Kidney (tissue), 14 donors: ENCODE results near the gene NPDC1. TPM values are rescaled to one million over a fixed set of nuclear protein-coding genes. Genes with fewer than 3 reads are reported as not detected.

ENCODE experiments used
- DNase-seq, 5 donors: peaks; one replicate each; pipeline ENCODE4 v3.0.0-alpha.2; 2013 to 2020
- FAIRE-seq: peaks from 2 replicates; lab custom pipeline; 2012; peaks lifted over from hg19 to GRCh38; lab: Jason Lieb, UNC
- H3K27ac ChIP-seq, 2 donors: one replicate each; pipeline ENCODE4 v1.7.0; 2013; ENCODE audit warnings: low read depth in 2 of 2, low read length in 2 of 2, inconsistent platforms in 1 of 2
- H3K27me3 ChIP-seq: one replicate; pipeline ENCODE4 v1.7.1; 2013; ENCODE audit warnings: low read length, inconsistent platforms; ENCODE audit not compliant: control insufficient read depth, insufficient read depth
- H3K36me3 ChIP-seq, 3 donors: one replicate each; pipeline versions ENCODE4 v1.7.0 to v1.7.1; 2013; ENCODE audit warnings: low read length in 3 of 3, control low read depth in 1 of 3, inconsistent platforms in 1 of 3; ENCODE audit not compliant: insufficient read depth in 3 of 3, control insufficient read depth in 2 of 3
- H3K4me1 ChIP-seq, 3 donors: one replicate each; pipeline versions ENCODE4 v1.7.0 to v1.7.1; 2013; ENCODE audit warnings: low read length in 3 of 3, inconsistent platforms in 1 of 3, low read depth in 1 of 3; ENCODE audit not compliant: control insufficient read depth in 2 of 3, insufficient read depth in 2 of 3
- H3K4me3 ChIP-seq, 3 donors: one replicate each; pipeline versions ENCODE4 v1.7.0 to v1.8.1; 2013; ENCODE audit warnings: low read length in 3 of 3, control low read depth in 1 of 3, inconsistent platforms in 1 of 3
- H3K9ac ChIP-seq, 3 donors: one replicate each; pipeline versions ENCODE4 v1.7.0 to v1.7.1; 2013; ENCODE audit warnings: low read length in 3 of 3, control low read depth in 1 of 3, inconsistent platforms in 1 of 3
- H3K9me3 ChIP-seq, 3 donors: one replicate each; pipeline versions ENCODE4 v1.7.0 to v1.7.1; 2013; ENCODE audit warnings: low read length in 3 of 3, control low read depth in 1 of 3, inconsistent platforms in 1 of 3; ENCODE audit not compliant: control insufficient read depth in 2 of 3, insufficient read depth in 1 of 3
- intact Hi-C: fragments of 100-400 bp; cut with DNase I; formaldehyde crosslinking; loops from one replicate; pipeline ENCODE4 v1.11.1; 2022
- polyA plus RNA-seq: library from polyadenylated mRNA; stranded (reverse); fragments of 350-450 nt; fragmentation: Illumina TruSeq; extraction: RNeasy Lipid Tissue Mini Kit (QIAGEN cat#74804); gene quantifications from one replicate; pipeline ENCODE4 v1.2.3, GENCODE V29; 2014; ENCODE audit warnings: low read depth, low replicate concordance; ENCODE audit not compliant: insufficient read depth
- total RNA-seq: library from RNA; stranded (reverse); fragmentation: NEBNext Ultra II Directional; extraction: Animal tissue kit (Norgen Biotek cat#: 25700); gene quantifications from one replicate; pipeline ENCODE4 v1.2.1, GENCODE V29; 2021
- TF ChIP-seq, protein P1 (sequence below): IDR thresholded peaks from 3 replicates; pipeline ENCODE4 v1.5.1; 2012; ENCODE audit warnings: mild to moderate bottlenecking, moderate library complexity, borderline replicate concordance; ENCODE audit not compliant: insufficient read depth; ENCODE audit errors: extremely low read depth
- donor health status: control.
- donor health status: control.
- donor health status: control.
- donor health status: control.
- donor health status: control.
- donor health status: DM: yes; HTN: yes; CAD: no.
- donor health status: Normal renal cell carcinoma (clear cell type).

Gene NPDC1
- total and polyA plus RNA-seq, 2 donors from 2014 or later = 80.2 to 189 TPM

DNA sequence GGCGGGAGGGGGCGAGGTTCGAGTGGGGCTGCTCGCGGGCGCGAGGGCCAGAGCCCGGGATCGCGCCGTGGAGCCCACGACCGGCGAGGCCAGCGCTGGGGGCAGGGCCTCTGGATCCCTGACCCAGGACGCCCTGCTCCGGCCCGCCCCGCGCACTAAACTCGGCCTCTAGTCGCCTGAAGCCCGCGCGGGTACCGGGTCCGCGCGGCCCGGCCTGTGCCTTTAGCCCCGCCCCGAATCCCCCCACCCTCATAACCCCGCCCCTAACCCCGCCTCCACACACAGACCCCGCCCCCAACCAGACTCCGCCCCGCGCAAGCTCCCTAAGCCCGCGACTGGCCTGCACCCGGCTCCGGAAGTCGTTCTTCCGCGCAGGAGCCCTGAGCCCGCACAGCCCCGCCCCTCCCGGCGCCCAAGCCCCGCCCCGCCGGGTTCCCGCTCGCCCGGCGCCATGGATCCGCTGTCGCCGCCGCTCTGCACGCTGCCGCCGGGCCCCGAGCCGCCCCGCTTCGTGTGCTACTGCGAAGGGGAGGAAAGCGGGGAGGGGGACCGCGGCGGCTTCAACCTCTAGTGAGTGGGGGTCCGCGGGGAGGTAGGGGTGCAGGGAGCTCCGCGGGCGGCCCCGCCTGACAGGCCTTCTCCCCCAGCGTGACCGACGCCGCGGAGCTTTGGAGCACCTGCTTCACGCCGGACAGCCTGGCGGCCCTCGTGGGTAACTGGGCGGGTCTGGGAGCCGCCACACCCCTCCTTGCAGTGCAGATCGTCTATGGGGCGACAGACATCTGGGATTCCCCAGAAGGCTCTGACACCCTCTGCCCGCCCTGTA is 53.8 kb downstream of the NPDC1 start, which contains the start of gene PAXX:
Gene PAXX (plus strand): TSS at position 430 of the 826 bp plus-strand sequence. CDS start 22 bp downstream, at position 452.
- TF ChIP-seq, protein P1, sequence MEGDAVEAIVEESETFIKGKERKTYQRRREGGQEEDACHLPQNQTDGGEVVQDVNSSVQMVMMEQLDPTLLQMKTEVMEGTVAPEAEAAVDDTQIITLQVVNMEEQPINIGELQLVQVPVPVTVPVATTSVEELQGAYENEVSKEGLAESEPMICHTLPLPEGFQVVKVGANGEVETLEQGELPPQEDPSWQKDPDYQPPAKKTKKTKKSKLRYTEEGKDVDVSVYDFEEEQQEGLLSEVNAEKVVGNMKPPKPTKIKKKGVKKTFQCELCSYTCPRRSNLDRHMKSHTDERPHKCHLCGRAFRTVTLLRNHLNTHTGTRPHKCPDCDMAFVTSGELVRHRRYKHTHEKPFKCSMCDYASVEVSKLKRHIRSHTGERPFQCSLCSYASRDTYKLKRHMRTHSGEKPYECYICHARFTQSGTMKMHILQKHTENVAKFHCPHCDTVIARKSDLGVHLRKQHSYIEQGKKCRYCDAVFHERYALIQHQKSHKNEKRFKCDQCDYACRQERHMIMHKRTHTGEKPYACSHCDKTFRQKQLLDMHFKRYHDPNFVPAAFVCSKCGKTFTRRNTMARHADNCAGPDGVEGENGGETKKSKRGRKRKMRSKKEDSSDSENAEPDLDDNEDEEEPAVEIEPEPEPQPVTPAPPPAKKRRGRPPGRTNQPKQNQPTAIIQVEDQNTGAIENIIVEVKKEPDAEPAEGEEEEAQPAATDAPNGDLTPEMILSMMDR = no peak
- DNase-seq (peak; percentile 92 to 98 (median 95)), FAIRE-seq (no peak)
- H3K4me3 ChIP-seq = peak within 1 kb of the TSS; percentile 51 to 77 (median 77)
- peak within 1 kb of the TSS; percentile 18 to 73 (median 65) for H3K9ac ChIP-seq
- H3K9me3 ChIP-seq = no peaks in the 10 kb centered on the region
- H3K36me3 ChIP-seq = peaks cover 0 to 5% (median 0%) of the 10 kb centered on the region in 3 donors
- H3K27ac ChIP-seq = peak within 1 kb of the TSS; percentile 51 to 53
- no peaks in the 10 kb centered on the region for H3K27me3 ChIP-seq
- intact Hi-C loops = no loop called here
- peaks cover 0 to 16% (median 10%) of the 10 kb centered on the region in 3 donors for H3K4me1 ChIP-seq

DNA sequence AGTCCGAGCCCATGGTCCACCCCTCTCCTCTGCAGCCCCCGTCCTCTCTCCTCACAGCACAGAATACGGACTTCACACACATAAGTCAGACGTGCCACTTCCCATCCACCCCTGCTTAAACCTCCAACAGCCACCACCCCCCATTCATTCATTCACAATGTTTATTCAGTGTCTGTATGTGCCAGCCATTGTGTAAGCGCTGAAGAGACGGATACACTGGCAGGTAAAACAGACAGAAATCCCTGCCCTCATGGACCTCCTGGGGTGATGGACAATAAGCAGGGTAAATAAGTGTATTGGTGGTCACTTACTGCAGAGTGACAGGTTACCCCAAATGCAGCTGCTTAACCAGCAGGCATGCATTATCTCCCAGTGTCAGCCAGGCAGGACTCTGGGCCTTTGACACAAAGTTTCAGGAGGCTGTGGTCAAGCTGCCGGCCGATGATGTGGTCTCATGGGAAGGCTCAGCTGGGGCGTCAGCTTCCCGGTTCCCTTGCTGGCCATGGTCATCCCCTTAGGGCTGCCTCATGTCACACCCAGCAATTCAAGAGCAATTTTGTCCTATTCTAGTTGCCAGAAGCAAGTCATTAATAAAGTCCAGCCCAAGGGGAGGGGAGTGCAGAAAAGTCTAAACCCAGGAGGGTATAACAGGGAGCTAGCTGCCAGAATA is 55.6 kb downstream of the NPDC1 start:
- Histone ChIP-seq H3K9ac (no peak overlapping the region), H3K27me3 (peaks cover 2% of the 10 kb centered on the region), H3K9me3 (no peaks in the 10 kb centered on the region), H3K27ac (no peak overlapping the region), H3K36me3 (peaks cover 0 to 5% (median 0%) of the 10 kb centered on the region in 3 donors), H3K4me3 (no peak overlapping the region), H3K4me1 (peaks cover 0 to 7% (median 7%) of the 10 kb centered on the region in 3 donors)
- DNase-seq (no peak), FAIRE-seq (no peak)
- TF ChIP-seq, protein P1 = no peak
- intact Hi-C loops = no loop called here

Other genes with a start within 250 kb of the NPDC1 start
Only the 30 nearest of the 37 such genes appear.
- 8.1 TPM for gene MAMDC4, start 193.8 kb downstream of the NPDC1 start, total RNA-seq
- gene MAMDC4, start 193.8 kb downstream of the NPDC1 start, polyA plus RNA-seq = 5.8 TPM
- gene EDF1, start 179.9 kb downstream of the NPDC1 start, total RNA-seq = 316 TPM
- 888 TPM for gene EDF1, start 179.9 kb downstream of the NPDC1 start, polyA plus RNA-seq
- gene TRAF2, start 159.7 kb downstream of the NPDC1 start, total RNA-seq = 16.9 TPM
- gene TRAF2, start 159.7 kb downstream of the NPDC1 start, polyA plus RNA-seq = 11.4 TPM
- 97.2 TPM for gene FBXW5, start 101.4 kb downstream of the NPDC1 start, total RNA-seq
- 92.5 TPM for gene FBXW5, start 101.4 kb downstream of the NPDC1 start, polyA plus RNA-seq
- gene C8G, start 100.9 kb downstream of the NPDC1 start, total RNA-seq = 1.9 TPM
- 2.1 TPM for gene C8G, start 100.9 kb downstream of the NPDC1 start, polyA plus RNA-seq
- 42.9 TPM for gene LCN12, start 93.9 kb downstream of the NPDC1 start, total RNA-seq
- 35.5 TPM for gene LCN12, start 93.9 kb downstream of the NPDC1 start, polyA plus RNA-seq
- 236 TPM for gene PTGDS, start 68.7 kb downstream of the NPDC1 start, total RNA-seq
- 709 TPM for gene PTGDS, start 68.7 kb downstream of the NPDC1 start, polyA plus RNA-seq
- 1.4 TPM for gene LCNL1, start 63.2 kb downstream of the NPDC1 start, total RNA-seq
- 0.54 TPM for gene LCNL1, start 63.2 kb downstream of the NPDC1 start, polyA plus RNA-seq
- gene PAXX, start 53.8 kb downstream of the NPDC1 start, total RNA-seq = 54.2 TPM
- 80.9 TPM for gene PAXX, start 53.8 kb downstream of the NPDC1 start, polyA plus RNA-seq
- gene CLIC3, start 49.6 kb downstream of the NPDC1 start, total RNA-seq = 4.0 TPM
- gene CLIC3, start 49.6 kb downstream of the NPDC1 start, polyA plus RNA-seq = 2.1 TPM
- gene ABCA2, start 17.9 kb downstream of the NPDC1 start, total RNA-seq = 72.1 TPM
- gene ABCA2, start 17.9 kb downstream of the NPDC1 start, polyA plus RNA-seq = 39.2 TPM
- gene FUT7, start 14.1 kb downstream of the NPDC1 start, total RNA-seq = 0.60 TPM
- gene FUT7, start 14.1 kb downstream of the NPDC1 start, polyA plus RNA-seq = not detected
- gene ENTPD2, start 7.9 kb upstream of the NPDC1 start, total RNA-seq = 9.3 TPM
- gene ENTPD2, start 7.9 kb upstream of the NPDC1 start, polyA plus RNA-seq = 5.5 TPM
- gene SAPCD2, start 24.4 kb upstream of the NPDC1 start, total RNA-seq = 2.3 TPM
- gene SAPCD2, start 24.4 kb upstream of the NPDC1 start, polyA plus RNA-seq = 1.7 TPM
- gene UAP1L1, start 31.3 kb upstream of the NPDC1 start, total RNA-seq = 12.7 TPM
- 14.4 TPM for gene UAP1L1, start 31.3 kb upstream of the NPDC1 start, polyA plus RNA-seq
- 63.2 TPM for gene MAN1B1, start 40.8 kb upstream of the NPDC1 start, total RNA-seq
- 57.3 TPM for gene MAN1B1, start 40.8 kb upstream of the NPDC1 start, polyA plus RNA-seq
- gene DPP7, start 68.6 kb upstream of the NPDC1 start, total RNA-seq = 164 TPM
- 205 TPM for gene DPP7, start 68.6 kb upstream of the NPDC1 start, polyA plus RNA-seq
- 0.47 TPM for gene GRIN1, start 93.0 kb upstream of the NPDC1 start, total RNA-seq
- gene GRIN1, start 93.0 kb upstream of the NPDC1 start, polyA plus RNA-seq = not detected
- gene LRRC26, start 123.9 kb upstream of the NPDC1 start, total RNA-seq = 0.25 TPM
- not detected for gene LRRC26, start 123.9 kb upstream of the NPDC1 start, polyA plus RNA-seq
- gene TMEM210, start 125.9 kb upstream of the NPDC1 start, total RNA-seq = not detected
- gene TMEM210, start 125.9 kb upstream of the NPDC1 start, polyA plus RNA-seq = not detected
- 57.2 TPM for gene ANAPC2, start 142.4 kb upstream of the NPDC1 start, total RNA-seq
- 19.9 TPM for gene ANAPC2, start 142.4 kb upstream of the NPDC1 start, polyA plus RNA-seq
- gene SSNA1, start 142.5 kb upstream of the NPDC1 start, total RNA-seq = 52.5 TPM
- gene SSNA1, start 142.5 kb upstream of the NPDC1 start, polyA plus RNA-seq = 131 TPM
- gene TPRN, start 154.6 kb upstream of the NPDC1 start, total RNA-seq = 49.5 TPM
- gene TPRN, start 154.6 kb upstream of the NPDC1 start, polyA plus RNA-seq = 47.2 TPM
- 36.3 TPM for gene TMEM203, start 159.5 kb upstream of the NPDC1 start, total RNA-seq
- 53.5 TPM for gene TMEM203, start 159.5 kb upstream of the NPDC1 start, polyA plus RNA-seq
- gene NDOR1, start 159.5 kb upstream of the NPDC1 start, total RNA-seq = 17.8 TPM
- gene NDOR1, start 159.5 kb upstream of the NPDC1 start, polyA plus RNA-seq = 5.9 TPM
- 7.0 TPM for gene RNF208, start 176.1 kb upstream of the NPDC1 start, total RNA-seq
- gene RNF208, start 176.1 kb upstream of the NPDC1 start, polyA plus RNA-seq = 22.8 TPM
- gene CYSRT1, start 179.0 kb upstream of the NPDC1 start, total RNA-seq = 0.94 TPM
- gene CYSRT1, start 179.0 kb upstream of the NPDC1 start, polyA plus RNA-seq = 1.3 TPM
- gene RNF224, start 181.3 kb upstream of the NPDC1 start, total RNA-seq = 0.85 TPM
- 0.80 TPM for gene RNF224, start 181.3 kb upstream of the NPDC1 start, polyA plus RNA-seq
- gene SLC34A3, start 184.7 kb upstream of the NPDC1 start, total RNA-seq = 0.13 TPM
- gene SLC34A3, start 184.7 kb upstream of the NPDC1 start, polyA plus RNA-seq = 36.0 TPM
- gene TUBB4B, start 195.1 kb upstream of the NPDC1 start, total RNA-seq = 258 TPM
- gene TUBB4B, start 195.1 kb upstream of the NPDC1 start, polyA plus RNA-seq = 394 TPM